Right ventricle myocardium superior (tissue), 1 donor: ENCODE measurements around the gene DDX1. TPM values are rescaled to one million over a fixed set of nuclear protein-coding genes. Genes with fewer than 3 reads are reported as not detected.
"Not testable (repeated sequence)": the region's sequence is repeated elsewhere in the genome, so short reads cannot be mapped to it uniquely, and the experiment has no call there.

Experiments
- ATAC-seq: fragments of 200-7000 bp; cut with Tn5 transposase; one replicate; pipeline ENCODE4 v1.9.1; 2020; ENCODE audit warnings: mild to moderate bottlenecking; ENCODE audit not compliant: poor library complexity
- DNase-seq: peaks from one replicate; pipeline ENCODE4 v3.0.0-alpha.2; 2020
- intact Hi-C: fragments of 100-400 bp; cut with DNase I; formaldehyde crosslinking; loops from one replicate; pipeline ENCODE4 v1.11.2; 2022
- long read RNA-seq: library from polyadenylated mRNA; unstranded; transcript quantifications from one replicate; pipeline ENCODE4 v2.0.0, GENCODE V29; 2021
- total RNA-seq: library from RNA; stranded (reverse); fragmentation: NEBNext Ultra II Directional; extraction: Animal tissue kit (Norgen Biotek cat#: 25700); gene quantifications from one replicate; pipeline ENCODE4 v1.2.1, GENCODE V29; 2021
- donor health status: DM: no; HTN: yes; CAD: no; lungs with severe emphysema.

Gene DDX1
- total RNA-seq = 155 TPM
- long read RNA-seq, transcript DDX1-201 (26 exons, 2,739 nt) = major isoform, 406 of 454 reads
- long read RNA-seq, partial matches to known transcripts = 17 of 454 reads
- long read RNA-seq, other reads (novel, unspliced or antisense) = 31 of 454 reads

DNA sequence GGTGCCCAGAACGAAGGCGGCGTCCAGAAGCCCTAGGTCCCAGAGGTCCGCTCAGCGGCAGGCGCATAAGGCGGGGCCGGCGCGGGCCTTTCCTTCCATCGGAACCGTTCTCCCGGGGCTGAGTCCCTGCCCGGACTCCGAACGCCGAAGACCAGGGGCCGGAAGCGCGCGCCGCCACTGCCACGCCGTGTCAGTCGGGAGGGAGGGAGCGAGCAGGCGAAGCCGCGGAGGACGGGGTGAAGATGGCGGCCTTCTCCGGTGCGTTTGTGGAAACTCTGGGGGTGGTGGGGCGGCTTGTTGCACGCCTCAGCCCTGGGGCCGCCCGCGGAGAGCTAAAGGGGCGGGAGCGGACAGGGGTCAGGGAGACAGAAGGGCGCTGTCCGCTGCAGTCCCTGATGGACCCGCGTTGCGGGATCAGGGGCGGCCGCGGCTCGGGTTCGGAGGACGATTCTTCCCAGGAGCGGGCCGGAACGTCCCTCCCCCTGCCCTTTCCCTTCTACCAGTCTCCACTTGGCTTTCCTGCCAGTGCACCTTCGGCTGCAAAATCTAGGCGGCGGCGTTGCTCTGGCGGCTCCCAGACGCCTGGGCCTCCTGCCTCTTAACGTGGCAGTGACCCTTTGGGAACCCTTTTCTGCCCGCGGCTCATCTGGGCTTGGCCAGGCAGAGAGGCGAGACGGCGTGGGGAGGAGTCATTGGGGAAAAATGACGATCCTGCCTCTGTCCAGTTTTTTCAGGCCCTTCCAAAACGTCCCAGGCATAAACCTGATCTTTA, at the start of gene DDX1:
Gene DDX1, plus strand, starts transcription at position 177 of the 772 bp plus-strand sequence. Its CDS starts 66 bp downstream, at position 243.
- intact Hi-C loops = no loop called here
- ATAC-seq (peak; percentile 97), DNase-seq (peak; percentile 91)

DNA sequence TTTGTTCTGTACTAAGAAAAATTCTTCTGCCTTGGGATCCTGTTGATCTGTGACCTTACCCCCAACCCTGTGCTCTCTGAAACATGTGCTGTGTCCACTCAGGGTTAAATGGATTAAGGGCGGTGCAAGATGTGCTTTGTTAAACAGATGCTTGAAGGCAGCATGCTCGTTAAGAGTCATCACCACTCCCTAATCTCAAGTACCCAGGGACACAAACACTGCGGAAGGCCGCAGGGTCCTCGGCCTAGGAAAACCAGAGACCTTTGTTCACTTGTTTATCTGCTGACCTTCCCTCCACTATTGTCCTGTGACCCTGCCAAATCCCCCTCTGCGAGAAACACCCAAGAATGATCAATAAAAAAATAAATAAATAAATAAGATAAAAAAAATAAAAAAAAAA, 49.4 kb upstream of the DDX1 start:
- ATAC-seq = peak; percentile 49
- DNase-seq, intact Hi-C loops: not testable (repeated sequence)

DNA sequence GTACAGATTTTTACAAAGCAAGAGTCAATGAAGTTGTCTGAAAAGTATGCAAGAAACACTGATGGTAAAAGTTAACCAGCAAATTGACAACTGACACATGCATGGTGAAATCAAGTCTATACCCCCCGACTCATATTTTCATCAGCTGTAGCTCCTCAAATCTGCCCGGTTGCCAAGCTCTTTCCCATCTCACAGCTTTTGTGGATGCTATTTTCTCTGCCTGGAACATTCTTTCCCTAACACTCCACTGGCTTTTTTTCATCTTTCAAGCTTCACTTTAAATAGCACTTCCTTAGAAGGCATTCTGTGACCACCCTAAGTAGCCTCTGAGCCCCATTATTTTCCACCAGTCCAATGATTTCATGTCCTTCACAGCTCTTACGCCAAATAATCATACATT, 48.6 kb upstream of the DDX1 start:
- ATAC-seq (peak; percentile 55), DNase-seq (no peak)
- intact Hi-C loops = no loop called here

DNA sequence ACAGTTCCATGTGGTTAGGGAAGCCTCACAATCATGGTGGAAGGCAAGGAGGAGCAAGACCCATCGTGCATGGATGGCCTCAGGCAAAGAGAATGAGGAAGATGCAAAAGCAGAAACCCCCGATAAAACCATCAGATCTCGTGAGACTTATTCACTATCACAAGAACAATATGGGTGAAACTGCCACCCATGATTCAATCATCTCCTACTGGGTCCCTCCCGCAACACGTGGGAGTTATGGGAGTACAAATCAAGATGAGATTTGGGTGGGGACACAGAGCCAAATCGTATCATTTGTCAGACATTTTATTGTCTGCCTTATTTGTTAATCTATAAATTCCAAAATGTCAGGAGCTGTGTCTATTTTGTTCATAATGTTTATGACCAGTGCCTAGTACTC, 48.1 kb upstream of the DDX1 start:
- intact Hi-C loops = no loop called here
- ATAC-seq = no peak
- no peak for DNase-seq

DNA sequence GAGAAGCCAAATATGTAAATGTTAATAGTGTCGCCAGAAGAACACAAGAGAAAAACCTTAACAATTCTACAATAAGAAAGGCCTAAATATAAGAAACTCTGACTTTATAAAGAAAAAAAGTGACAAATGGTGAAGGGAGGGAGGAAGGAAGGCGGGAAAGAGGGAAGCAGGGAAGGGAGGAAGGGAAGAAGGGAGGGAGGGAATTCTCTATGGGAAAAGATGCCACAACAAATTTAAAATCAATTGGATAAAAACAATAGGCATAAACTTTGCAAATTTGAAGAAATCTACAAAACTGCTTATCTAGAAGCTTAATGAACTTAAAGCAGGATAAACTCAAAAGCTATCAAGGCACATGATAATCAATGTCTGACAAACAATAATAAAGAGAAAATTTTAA, 47.4 kb upstream of the DDX1 start:
- ATAC-seq (no peak), DNase-seq (no peak)
- intact Hi-C loops = no loop called here

DNA sequence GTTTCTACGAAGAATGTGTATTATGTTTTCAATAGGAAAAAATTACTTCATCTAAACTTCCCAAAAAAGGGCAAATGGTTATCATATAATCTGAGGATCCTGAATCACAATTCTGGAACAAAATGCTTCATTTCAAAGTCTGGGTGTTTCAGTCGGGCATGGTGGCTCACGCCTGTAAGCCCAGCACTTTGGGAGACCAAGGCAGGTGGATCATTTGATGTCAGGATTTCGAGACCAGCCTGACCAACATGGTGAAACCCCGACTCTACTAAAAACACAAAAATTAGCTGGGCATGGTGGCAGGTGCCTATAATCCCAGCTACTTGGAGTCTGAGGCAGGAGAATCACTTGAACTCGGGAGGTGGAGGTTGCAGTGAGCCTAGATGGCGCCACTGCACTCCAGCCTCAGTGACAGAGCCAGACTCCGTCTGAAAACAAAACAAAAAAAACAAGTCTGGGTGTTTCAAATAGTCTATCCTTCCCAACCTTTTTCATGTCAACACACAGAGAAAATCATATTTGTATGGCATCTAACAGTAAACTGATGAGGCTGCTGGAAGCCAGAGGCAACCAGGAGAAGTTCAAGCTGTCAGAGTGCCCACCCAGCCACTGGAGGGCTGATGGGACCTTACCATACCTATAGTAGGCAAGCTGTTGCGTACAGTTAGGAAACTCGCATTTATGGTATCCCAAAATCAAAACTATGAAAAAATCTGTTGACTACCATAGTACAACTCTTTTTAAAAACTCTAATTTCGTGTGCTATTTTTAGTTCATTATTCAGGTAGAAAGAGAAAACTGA, 45.2 kb upstream of the DDX1 start:
- intact Hi-C loops = no loop called here
- ATAC-seq = no peak

DNA sequence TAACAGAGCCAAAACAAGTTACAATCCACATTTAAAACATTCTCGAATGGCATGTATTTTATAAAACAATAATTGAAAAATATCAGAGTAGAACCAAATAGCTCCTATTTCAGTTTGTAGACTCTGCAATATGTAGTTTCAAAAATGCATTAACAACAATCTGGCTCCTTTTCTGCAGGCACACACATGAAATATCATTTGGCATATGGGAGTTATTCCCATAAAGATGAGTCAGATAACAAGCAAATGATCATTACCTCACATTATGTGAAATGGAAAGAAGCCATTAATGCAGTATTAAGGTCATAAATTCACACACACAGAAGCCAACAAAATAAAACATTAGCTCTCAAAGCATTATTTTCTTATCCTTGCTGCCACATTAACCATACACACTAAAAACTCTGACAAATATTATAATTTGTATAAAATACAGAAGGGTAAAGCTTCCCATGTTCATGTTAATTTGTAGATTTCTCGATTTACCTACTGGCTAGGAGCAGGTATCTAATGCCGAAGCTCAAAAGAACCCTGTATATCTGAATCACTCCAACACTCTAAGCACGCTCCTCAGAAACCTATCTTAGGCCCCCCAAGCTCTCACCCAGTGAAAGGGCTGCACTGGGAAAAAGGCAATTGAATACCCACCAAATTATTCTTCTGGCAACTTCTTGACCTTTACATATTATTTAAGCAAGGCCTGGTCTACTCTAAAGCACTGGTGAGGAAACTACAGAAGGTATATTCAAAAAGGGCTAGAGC, 44.4 kb upstream of the DDX1 start:
- no peak for DNase-seq
- intact Hi-C loops = no loop called here
- no peak for ATAC-seq

More for the DNA sequence above, 45.2 kb upstream of the DDX1 start:
- no peak for DNase-seq

DNA sequence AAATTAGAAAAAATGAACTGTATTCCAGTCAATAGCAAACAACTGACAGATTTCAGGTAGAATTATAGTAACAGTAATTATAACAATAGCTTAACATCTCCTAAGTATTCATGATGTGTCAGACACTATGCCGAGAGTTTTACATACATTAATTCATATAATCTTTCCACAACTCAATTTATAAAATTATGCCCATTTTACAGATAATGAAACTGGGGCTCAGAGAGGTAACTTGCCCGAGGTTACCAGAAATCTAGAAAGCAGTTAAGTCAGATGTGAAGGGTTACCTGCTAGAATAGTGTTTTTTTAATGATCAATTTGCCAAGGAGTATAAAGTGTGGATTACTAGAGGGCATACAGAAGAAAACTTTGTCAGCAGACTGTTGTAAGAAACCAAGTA, 42.7 kb upstream of the DDX1 start:
- ATAC-seq (no peak), DNase-seq (no peak)
- intact Hi-C loops = no loop called here

DNA sequence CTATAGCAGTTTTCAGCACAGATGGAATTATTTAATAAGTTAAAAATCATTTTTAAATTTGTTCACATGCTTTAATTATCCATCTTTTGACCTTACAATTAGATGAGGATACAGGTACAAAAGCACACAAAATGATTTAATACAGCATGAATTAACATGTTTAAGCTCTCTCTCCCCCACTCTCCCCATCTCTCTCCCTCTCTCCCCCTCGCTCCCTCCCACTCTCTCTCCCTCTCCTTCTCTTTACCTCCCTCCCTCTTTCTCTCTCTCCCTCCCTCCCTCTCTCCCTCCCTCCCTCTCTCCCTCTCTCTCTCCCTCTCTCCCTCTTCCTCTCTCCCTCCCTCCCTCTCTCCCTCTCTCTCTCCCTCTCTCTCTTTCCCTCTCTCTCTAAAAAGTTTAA, 38.1 kb upstream of the DDX1 start:
- DNase-seq (no peak), ATAC-seq (no peak)
- intact Hi-C loops = no loop called here

DNA sequence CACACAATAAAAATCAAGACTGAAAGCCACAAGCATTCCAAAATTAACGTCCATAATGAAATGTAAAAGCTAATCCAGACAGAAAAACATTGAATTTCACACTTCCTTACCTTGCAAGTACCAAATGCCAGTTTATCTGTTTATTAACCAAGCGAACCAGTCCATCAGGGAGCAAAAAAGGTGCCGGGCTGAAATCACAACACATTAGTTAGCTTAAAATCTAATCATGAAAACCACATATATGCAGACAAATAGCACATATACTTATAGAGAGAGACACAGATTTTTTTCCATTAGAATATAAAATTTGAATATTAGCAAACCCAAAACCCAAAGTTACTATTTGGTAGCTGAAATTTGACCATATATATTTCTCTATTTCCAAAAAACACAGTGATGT, 37.7 kb upstream of the DDX1 start:
- intact Hi-C loops = no loop called here
- DNase-seq (no peak), ATAC-seq (no peak)

DNA sequence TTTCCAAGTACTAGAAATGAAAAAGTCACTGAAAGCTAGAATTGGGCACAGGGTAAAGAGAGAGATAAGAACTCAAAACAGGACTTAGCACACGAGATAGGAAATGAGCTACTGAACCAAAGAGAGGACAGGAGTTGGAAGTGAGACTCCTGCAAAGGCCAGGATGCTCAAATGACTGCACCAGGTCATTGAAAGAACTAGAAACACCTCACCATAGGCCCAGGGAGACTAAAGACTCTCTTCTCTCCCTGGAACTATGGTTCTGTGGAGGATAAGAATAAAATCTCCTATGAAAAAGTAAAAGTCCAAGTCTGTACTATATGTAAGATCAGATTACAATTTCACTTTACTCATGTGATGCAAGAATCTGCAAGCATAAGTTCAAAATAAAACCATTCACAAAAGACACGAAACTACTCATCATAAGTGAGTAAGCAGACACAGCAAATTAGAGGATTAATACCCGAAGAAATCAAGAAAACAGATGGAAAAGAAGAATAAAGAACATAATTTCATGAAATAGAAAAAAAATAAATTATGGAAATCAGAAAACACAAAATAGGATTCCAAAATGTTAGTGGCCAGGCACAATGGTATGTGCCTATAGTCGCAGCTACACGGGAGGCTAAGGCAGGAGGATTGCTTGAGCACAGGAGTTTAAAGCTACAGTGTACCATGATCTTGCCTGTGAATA, 37.0 kb upstream of the DDX1 start:
- intact Hi-C loops = no loop called here
- no peak for DNase-seq
- ATAC-seq = no peak

DNA sequence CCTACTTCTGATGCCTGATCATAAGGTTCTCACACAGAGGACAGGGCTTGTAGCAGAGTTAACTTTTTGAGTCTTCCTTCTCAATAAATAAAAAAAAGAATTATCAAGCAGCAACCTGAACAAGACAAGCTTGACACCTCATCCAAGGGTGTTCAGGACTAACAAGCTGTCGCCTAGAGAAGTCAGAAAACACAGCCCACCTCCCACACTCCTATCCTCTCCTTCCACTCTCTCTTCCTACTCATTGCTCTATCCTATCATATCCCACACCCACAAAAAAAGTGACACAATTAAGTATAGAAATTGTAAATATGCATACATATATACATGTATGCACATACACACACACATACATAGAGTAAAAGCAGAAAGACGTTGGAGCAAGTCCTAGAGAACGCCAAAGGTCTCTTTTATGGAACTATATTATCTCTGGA, 35.9 kb upstream of the DDX1 start:
- DNase-seq (no peak), ATAC-seq (no peak)
- intact Hi-C loops = no loop called here

DNA sequence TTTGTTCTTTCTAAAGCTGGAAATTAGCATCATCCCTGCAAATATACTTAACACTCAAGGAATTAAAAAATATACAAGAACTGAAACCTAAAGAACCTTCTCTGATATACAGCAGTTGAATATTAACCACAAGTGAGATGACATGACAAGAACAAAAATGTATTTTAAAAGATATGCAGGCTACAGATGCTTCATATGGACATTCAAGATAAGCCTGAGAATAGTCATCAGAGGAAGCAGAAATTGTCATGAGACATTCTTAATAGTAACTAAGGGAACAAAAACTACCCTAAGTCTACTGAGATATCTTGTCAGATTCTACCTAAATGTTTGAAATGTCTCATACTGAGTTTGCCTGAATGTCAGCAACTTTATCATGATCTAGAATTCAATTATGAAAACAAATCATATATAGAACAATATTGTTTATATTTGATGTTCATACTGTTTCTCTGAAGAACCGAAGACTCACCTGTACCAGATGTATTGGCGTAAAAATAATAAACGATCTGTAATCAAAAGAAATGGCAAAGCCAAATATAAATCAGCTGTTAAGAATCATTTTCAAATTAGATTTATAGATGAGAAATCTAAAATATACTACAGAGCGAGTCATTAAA, 35.2 kb upstream of the DDX1 start:
- ATAC-seq (no peak), DNase-seq (no peak)
- intact Hi-C loops = no loop called here

DNA sequence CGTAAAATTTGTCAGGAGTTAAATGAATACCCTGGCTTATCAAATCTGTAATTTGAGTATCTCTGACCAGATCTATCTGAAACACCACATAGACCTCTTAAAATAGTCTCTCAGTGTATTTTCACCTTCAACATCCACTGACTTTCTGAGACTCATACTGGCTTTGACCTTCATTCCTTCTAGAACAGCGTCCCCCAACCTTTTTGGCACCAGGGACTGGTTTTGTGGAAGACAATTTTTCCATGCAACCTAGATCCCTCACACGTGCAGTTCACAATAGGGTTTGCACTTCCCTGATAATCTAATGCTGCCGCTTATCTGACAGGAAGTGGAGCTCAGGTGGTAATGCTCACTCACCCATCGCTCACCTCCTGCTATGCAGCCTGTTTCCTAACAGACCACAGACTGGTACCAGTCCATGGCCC, 33.8 kb upstream of the DDX1 start:
- intact Hi-C loops = no loop called here
- no peak for ATAC-seq
- no peak for DNase-seq

DNA sequence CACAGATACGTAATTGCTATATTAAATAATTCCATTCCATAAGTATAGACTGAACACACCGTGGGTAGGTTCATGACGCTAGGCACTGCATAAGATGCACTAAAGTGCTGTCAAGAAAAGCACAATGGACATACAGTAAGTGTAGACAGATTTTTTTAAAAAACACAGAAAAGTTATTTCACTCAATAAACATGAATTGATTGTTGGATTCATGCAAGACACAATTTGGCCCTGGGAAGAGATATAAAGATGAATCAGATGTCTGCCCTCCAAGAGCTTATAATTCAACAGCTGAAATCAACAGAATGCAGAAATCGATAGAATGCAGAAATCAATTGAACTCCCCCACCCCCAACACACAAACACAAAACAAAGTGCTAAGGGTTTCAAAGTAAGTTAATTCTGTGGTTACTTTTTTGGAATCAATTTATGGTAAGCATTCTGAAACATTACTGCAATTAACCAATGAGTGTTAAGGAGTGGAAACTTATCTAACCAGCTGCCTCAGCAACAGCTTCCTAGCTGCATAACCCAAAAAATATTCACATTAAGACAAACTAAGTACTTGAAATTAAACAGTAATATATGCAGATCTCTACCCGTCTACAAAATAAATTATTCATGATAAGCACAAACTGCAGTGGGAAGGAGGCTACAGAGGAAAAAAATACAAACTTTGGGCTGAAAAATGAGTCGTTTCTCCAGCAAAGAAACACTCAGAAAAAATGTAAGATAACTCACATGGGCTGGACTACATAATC, 32.1 kb upstream of the DDX1 start:
- no peak for DNase-seq
- intact Hi-C loops = no loop called here
- no peak for ATAC-seq

DNA sequence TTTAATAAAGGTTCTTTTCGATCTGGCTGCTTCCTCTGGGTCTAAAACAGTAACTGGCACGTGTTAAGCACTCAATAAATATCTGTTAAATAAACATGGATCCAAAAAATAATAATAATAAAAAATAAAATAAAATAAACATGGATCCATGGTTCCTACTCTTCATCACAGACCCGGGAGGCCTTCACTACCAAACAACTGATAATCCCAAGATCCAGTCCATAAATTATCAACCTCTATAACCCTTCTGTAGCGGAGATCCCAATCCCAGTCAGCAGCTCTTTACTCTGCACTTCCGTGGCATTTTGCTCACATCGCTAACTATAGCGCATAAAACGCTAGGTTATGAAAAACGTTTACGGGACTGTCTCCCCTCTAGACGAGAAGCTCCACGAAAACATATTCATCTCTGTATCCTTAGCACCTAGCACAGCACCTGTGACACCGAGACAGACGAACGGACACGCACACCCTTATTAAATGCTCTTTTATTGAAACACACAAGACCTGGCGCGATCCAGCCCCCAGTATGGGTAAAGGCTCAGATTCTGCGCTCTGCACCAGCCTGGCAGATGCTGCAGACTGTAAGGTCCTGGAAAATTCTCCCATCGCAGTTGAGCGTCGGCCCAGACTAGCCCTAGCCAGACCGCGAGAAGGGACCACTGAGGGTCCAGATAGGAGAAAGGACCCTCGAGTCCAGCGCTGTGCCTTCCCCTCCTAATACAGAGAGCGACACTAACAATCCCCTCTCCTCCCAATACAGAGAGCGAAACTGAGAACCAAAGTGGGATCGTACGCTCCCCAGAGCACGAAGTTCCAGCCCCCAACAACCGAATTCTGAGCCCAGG, 31.3 kb upstream of the DDX1 start:
- intact Hi-C loops = no loop called here
- peak; percentile 25 for ATAC-seq
- DNase-seq = no peak
